IMR-90 (cell line): ENCODE data around the gene MYL6. TPM values are rescaled to one million over a fixed set of nuclear protein-coding genes. Genes with fewer than 3 reads are reported as not detected.

ENCODE experiments used
- ATAC-seq: fragments of 200-7000 bp; cut with Tn5 transposase; 2 replicates; pipeline ENCODE4 v1.9.1; 2020; ENCODE audit warnings: low read depth, mild to moderate bottlenecking, moderate library complexity
- BruUV-seq: library from RNA; stranded (reverse); fragments of 400-500 nt; replicated peaks from 2 replicates; lab custom pipeline; 2021; lab: Mats Ljungman, UMichigan
- CTCF ChIA-PET: fragments of 300-600 bp; formaldehyde crosslinking; extraction: SDS; loops from one replicate; lab custom pipeline; 2021; ENCODE audit warnings: antibody characterized with exemption; lab: Yijun Ruan, JAX
- POLR2A ChIA-PET: fragments of 300-600 bp; sonication (Branson Sonifier 250); formaldehyde crosslinking; loops from one replicate; lab custom pipeline; 2022; ENCODE audit warnings: antibody characterized with exemption; ENCODE audit not compliant: unreplicated experiment; lab: Charles Lee
- DNase-seq: peaks from one replicate; pipeline ENCODE4 v3.0.0; 2013
- H2AFZ ChIP-seq: replicated peaks from 2 replicates; pipeline ENCODE3; 2013; ENCODE audit warnings: low read length, mild to moderate bottlenecking; ENCODE audit not compliant: poor library complexity
- H2AK5ac ChIP-seq: 2 replicates; pipeline ENCODE4 v1.6.1; 2013; ENCODE audit warnings: low read depth, low read length, inconsistent platforms
- H2AK9ac ChIP-seq: replicated peaks from 2 replicates; pipeline ENCODE3; 2013; ENCODE audit warnings: mild to moderate bottlenecking, low read depth, low read length, moderate library complexity; ENCODE audit not compliant: poor library complexity
- H2BK120ac ChIP-seq: 2 replicates; pipeline ENCODE4 v1.6.1; 2013; ENCODE audit warnings: low read depth, low read length, inconsistent platforms
- H2BK15ac ChIP-seq: 3 replicates; pipeline ENCODE4 v1.6.1; 2013; ENCODE audit warnings: low read depth, low read length, inconsistent platforms
- H2BK20ac ChIP-seq: 2 replicates; pipeline ENCODE4 v1.6.1; 2013; ENCODE audit warnings: low read depth, mild to moderate bottlenecking, inconsistent platforms, low read length, moderate library complexity
- H2BK5ac ChIP-seq: 2 replicates; pipeline ENCODE4 v1.6.1; 2013; ENCODE audit warnings: mild to moderate bottlenecking, low read depth, low read length, inconsistent platforms; ENCODE audit not compliant: poor library complexity, severe bottlenecking
- H3K14ac ChIP-seq: replicated peaks from 2 replicates; pipeline ENCODE4 v1.6.1; 2013; ENCODE audit warnings: low read depth, low read length, inconsistent platforms
- H3K18ac ChIP-seq: 2 replicates; pipeline ENCODE4 v1.6.1; 2013; ENCODE audit warnings: low read depth, low read length, control low read depth
- H3K23ac ChIP-seq: 2 replicates; pipeline ENCODE4 v1.6.1; 2013; ENCODE audit warnings: low read depth, low read length, inconsistent platforms
- H3K27ac ChIP-seq: 2 replicates; pipeline ENCODE4 v1.5.1; 2013; ENCODE audit warnings: mild to moderate bottlenecking, control low read depth, low read length; ENCODE audit not compliant: insufficient read depth
- H3K27me3 ChIP-seq: 2 replicates; pipeline ENCODE4 v1.6.1; 2013; ENCODE audit warnings: low read length; ENCODE audit not compliant: control insufficient read depth, insufficient read depth
- H3K36me3 ChIP-seq: 2 replicates; pipeline ENCODE4 v1.6.1; 2013; ENCODE audit warnings: low read length, mixed read lengths; ENCODE audit not compliant: control insufficient read depth, insufficient read depth
- H3K4ac ChIP-seq: 2 replicates; pipeline ENCODE4 v1.6.1; 2013; ENCODE audit warnings: low read depth, low read length, inconsistent platforms
- H3K4me1 ChIP-seq: 2 replicates; pipeline ENCODE4 v1.6.1; 2013; ENCODE audit warnings: low read length, mixed read lengths; ENCODE audit not compliant: control insufficient read depth, insufficient read depth
- H3K4me2 ChIP-seq: 2 replicates; pipeline ENCODE4 v1.6.1; 2013; ENCODE audit warnings: low read depth, mild to moderate bottlenecking, control low read depth, low read length, moderate library complexity
- H3K4me3 ChIP-seq: 2 replicates; pipeline ENCODE4 v1.5.1; 2013; ENCODE audit warnings: low read depth, mild to moderate bottlenecking, control low read depth, low read length, moderate library complexity; ENCODE audit not compliant: insufficient read depth
- H3K56ac ChIP-seq: 2 replicates; pipeline ENCODE4 v1.6.1; 2013; ENCODE audit warnings: low read length, inconsistent platforms; ENCODE audit not compliant: insufficient read depth; ENCODE audit errors: extremely low read depth
- H3K79me1 ChIP-seq, 2 experiments: 2 replicates each; pipeline ENCODE4 v1.6.1; 2013; ENCODE audit warnings: low read length in 2 of 2, inconsistent platforms in 1 of 2, low read depth in 1 of 2
- H3K9ac ChIP-seq: 2 replicates; pipeline ENCODE4 v1.6.1; 2013; ENCODE audit warnings: low read depth, low read length, control low read depth
- H3K9me1 ChIP-seq: 2 replicates; pipeline ENCODE4 v1.6.1; 2013; ENCODE audit warnings: low read length, inconsistent platforms; ENCODE audit not compliant: insufficient read depth
- H3K9me3 ChIP-seq: 2 replicates; pipeline ENCODE4 v1.6.1; 2013; ENCODE audit warnings: low read length; ENCODE audit not compliant: control insufficient read depth, insufficient read depth
- H4K20me1 ChIP-seq: 2 replicates; pipeline ENCODE4 v1.6.1; 2013; ENCODE audit warnings: low read length, inconsistent platforms; ENCODE audit not compliant: insufficient read depth
- H4K5ac ChIP-seq: 2 replicates; pipeline ENCODE4 v1.6.1; 2013; ENCODE audit warnings: mild to moderate bottlenecking, low read depth, low read length, control low read depth
- H4K8ac ChIP-seq, 2 experiments: 2 replicates each; pipeline ENCODE4 v1.6.1; 2013; ENCODE audit warnings: low read depth in 2 of 2, low read length in 2 of 2, control low read depth in 1 of 2, inconsistent platforms in 1 of 2
- H4K91ac ChIP-seq: 2 replicates; pipeline ENCODE4 v1.6.1; 2013; ENCODE audit warnings: low read depth, low read length, inconsistent platforms; ENCODE audit not compliant: insufficient read depth
- BHLHE40 ChIP-seq: fragments of 150-350 bp; IDR thresholded peaks from 2 replicates; pipeline ENCODE4 v1.6.1; 2016; ENCODE audit warnings: mild to moderate bottlenecking, low read depth, low read length
- CEBPB ChIP-seq: IDR thresholded peaks from 2 replicates; pipeline ENCODE4 v1.6.1; 2012; ENCODE audit warnings: low read depth, low read length, improper control_type of control experiment
- CHD1 ChIP-seq: IDR thresholded peaks from 2 replicates; pipeline ENCODE4 v1.6.1; 2012; ENCODE audit warnings: low read depth, low read length, improper control_type of control experiment
- FOS ChIP-seq: fragments of 150-350 bp; IDR thresholded peaks from 2 replicates; pipeline ENCODE4 v1.6.1; 2016; ENCODE audit warnings: low read depth, low read length
- MAFK ChIP-seq: IDR thresholded peaks from 2 replicates; pipeline ENCODE4 v1.6.1; 2012; ENCODE audit warnings: low read depth, low read length, improper control_type of control experiment
- MAZ ChIP-seq: IDR thresholded peaks from 2 replicates; pipeline ENCODE4 v1.6.1; 2012; ENCODE audit warnings: low read depth, mild to moderate bottlenecking, low read length, improper control_type of control experiment, moderate library complexity, borderline replicate concordance
- MXI1 ChIP-seq: IDR thresholded peaks from 2 replicates; pipeline ENCODE4 v1.6.1; 2012; ENCODE audit warnings: low read depth, mild to moderate bottlenecking, low read length, moderate library complexity, borderline replicate concordance
- NFE2L2 ChIP-seq: fragments of 150-350 bp; IDR thresholded peaks from 2 replicates; pipeline ENCODE4 v1.6.1; 2016; ENCODE audit warnings: low read depth, mild to moderate bottlenecking, low read length
- RAD21 ChIP-seq: IDR thresholded peaks from 2 replicates; pipeline ENCODE4 v1.6.1; 2012; ENCODE audit warnings: low read length, improper control_type of control experiment
- RCOR1 ChIP-seq: IDR thresholded peaks from 2 replicates; pipeline ENCODE4 v1.6.1; 2012; ENCODE audit warnings: mild to moderate bottlenecking, low read length, improper control_type of control experiment; ENCODE audit not compliant: insufficient replicate concordance
- RFX5 ChIP-seq: IDR thresholded peaks from 2 replicates; pipeline ENCODE4 v1.8.0; 2012; ENCODE audit warnings: low read depth, mild to moderate bottlenecking, low read length, moderate library complexity
- SMC3 ChIP-seq: fragments of 150-350 bp; IDR thresholded peaks from 2 replicates; pipeline ENCODE4 v1.6.1; 2016; ENCODE audit warnings: low read depth, mild to moderate bottlenecking, antibody characterized with exemption, low read length, moderate library complexity
- WGBS, 2 experiments: methylation state at CpG; one replicate each; pipeline versions ENCODE4 v1.1.5 to v1.1.7; 2013; ENCODE audit warnings: missing lambda C conversion rate in 2 of 2; ENCODE audit not compliant: insufficient read length in 1 of 2; ENCODE audit errors: extremely low coverage in 2 of 2; 5-methylcytosine and 5-hydroxymethylcytosine counted together
- dilution Hi-C: fragments of 300-500 bp; cut with HindIII; formaldehyde crosslinking; loops from one replicate; pipeline ENCODE4 v1.14.3; 2018; ENCODE audit warnings: low sequenced_read_pairs; ENCODE audit not compliant: unreplicated experiment
- in situ Hi-C: fragments of 300-500 bp; cut with MboI; formaldehyde crosslinking; loops from 3 replicates; pipeline ENCODE4 v1.14.3; 2019; ENCODE audit warnings: low sequenced_read_pairs, inconsistent platforms, mixed read lengths
- intact Hi-C: fragments of 100-400 bp; cut with micrococcal nuclease; formaldehyde crosslinking; loops from 2 replicates; pipeline ENCODE4 v1.10.0; 2022
- polyA plus RNA-seq, 3 experiments: library from polyadenylated mRNA; depleted of rRNA; stranded (reverse); fragments of >200 nt; gene quantifications; 2 replicates each; pipeline ENCODE4 v1.2.3, GENCODE V29; 2012; ENCODE audit warnings: low replicate concordance in 1 of 3
- total RNA-seq: library from RNA; depleted of rRNA; stranded (reverse); fragments of >200 nt; gene quantifications from 2 replicates; pipeline ENCODE4 v1.2.3, GENCODE V29; 2012
- TF ChIP-seq, protein P1 (sequence below): conservative IDR thresholded peaks from 2 replicates; pipeline ENCODE4 v1.5.1; 2012; ENCODE audit warnings: mild to moderate bottlenecking, low read depth, low read length, improper control_type of control experiment
- TF ChIP-seq, protein P2 (sequence below): fragments of 150-350 bp; IDR thresholded peaks from 2 replicates; pipeline ENCODE4 v1.6.1; 2017; ENCODE audit warnings: mild to moderate bottlenecking, antibody characterized with exemption, low read length, low read depth

Gene MYL6
- total and polyA plus RNA-seq, 2 of the 4 experiments (the other 2 are of a cell fraction), result 4,816 to 6,979 TPM

DNA sequence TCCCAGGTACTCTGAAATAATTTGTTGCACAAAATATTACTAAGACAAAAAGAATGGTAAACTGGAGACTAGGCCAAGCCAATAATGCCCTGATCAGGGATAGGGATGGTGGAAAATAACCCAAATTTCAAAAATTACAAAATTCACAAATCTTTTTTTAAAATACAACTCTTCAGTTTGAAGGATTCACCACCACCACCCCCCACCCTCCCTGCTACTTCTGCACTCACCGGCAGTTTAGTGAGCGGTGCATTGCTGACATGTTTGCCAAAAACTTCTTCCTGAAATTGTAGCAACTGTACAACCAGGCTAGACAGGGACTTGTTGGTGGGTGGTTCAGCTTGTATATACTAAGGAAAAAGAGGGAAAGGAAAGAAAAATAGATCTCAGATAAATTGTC, 28.8 kb downstream of the MYL6 start:
- no CpG with 5 or more reads among the region's 2 CpGs for WGBS, 2 experiments

More for the DNA sequence above, 28.8 kb downstream of the MYL6 start:
- Histone ChIP-seq H2AK5ac (no peak overlapping the region), H3K14ac (no peak overlapping the region), H3K23ac (peak overlapping the region; percentile 34; the same call in 1 of the 2 replicates), H3K36me3 (peaks cover 22% of the 10 kb centered on the region), H2BK20ac (no peak overlapping the region), H2AK9ac (no peak overlapping the region), H4K91ac (no peak overlapping the region), H4K8ac (no peak overlapping the region), H3K9me1 (peaks cover 5% of the 10 kb centered on the region; the same call in 1 of the 2 replicates), H4K20me1 (peaks cover 14% of the 10 kb centered on the region; the same call in 1 of the 2 replicates), H3K27ac (no peak overlapping the region), H4K5ac (no peak overlapping the region), H3K9me3 (no peaks in the 10 kb centered on the region), H3K56ac (no peak overlapping the region), H3K79me1 (peaks cover 27 to 46% of the 10 kb centered on the region in 2 experiments), H3K4me1 (peaks cover 7% of the 10 kb centered on the region), H3K4me3 (no peak overlapping the region), H2BK15ac (no peak overlapping the region), H3K27me3 (no peaks in the 10 kb centered on the region), H3K4ac (no peak overlapping the region), H3K18ac (no peak overlapping the region), H2AFZ (no peak overlapping the region), H3K9ac (no peak overlapping the region), H3K4me2 (no peak overlapping the region; the same call in 1 of the 2 replicates), H2BK120ac (no peak overlapping the region), H2BK5ac (no peak overlapping the region)
- TF ChIP-seq RCOR1 (no peak), RAD21 (no peak), RFX5 (no peak), CHD1 (no peak), MAZ (no peak), SMC3 (no peak), BHLHE40 (no peak), MXI1 (no peak), MAFK (no peak), FOS (no peak), NFE2L2 (no peak), CEBPB (no peak)
- TF ChIP-seq, protein P1, sequence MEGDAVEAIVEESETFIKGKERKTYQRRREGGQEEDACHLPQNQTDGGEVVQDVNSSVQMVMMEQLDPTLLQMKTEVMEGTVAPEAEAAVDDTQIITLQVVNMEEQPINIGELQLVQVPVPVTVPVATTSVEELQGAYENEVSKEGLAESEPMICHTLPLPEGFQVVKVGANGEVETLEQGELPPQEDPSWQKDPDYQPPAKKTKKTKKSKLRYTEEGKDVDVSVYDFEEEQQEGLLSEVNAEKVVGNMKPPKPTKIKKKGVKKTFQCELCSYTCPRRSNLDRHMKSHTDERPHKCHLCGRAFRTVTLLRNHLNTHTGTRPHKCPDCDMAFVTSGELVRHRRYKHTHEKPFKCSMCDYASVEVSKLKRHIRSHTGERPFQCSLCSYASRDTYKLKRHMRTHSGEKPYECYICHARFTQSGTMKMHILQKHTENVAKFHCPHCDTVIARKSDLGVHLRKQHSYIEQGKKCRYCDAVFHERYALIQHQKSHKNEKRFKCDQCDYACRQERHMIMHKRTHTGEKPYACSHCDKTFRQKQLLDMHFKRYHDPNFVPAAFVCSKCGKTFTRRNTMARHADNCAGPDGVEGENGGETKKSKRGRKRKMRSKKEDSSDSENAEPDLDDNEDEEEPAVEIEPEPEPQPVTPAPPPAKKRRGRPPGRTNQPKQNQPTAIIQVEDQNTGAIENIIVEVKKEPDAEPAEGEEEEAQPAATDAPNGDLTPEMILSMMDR, result no peak
- TF ChIP-seq, protein P2, sequence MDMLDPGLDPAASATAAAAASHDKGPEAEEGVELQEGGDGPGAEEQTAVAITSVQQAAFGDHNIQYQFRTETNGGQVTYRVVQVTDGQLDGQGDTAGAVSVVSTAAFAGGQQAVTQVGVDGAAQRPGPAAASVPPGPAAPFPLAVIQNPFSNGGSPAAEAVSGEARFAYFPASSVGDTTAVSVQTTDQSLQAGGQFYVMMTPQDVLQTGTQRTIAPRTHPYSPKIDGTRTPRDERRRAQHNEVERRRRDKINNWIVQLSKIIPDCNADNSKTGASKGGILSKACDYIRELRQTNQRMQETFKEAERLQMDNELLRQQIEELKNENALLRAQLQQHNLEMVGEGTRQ, result no peak
- intact Hi-C loops (no loop called here), dilution Hi-C loops (no loop called here), in situ Hi-C loops (loop anchor here (5.0 kb wide), 1 partner anchor 60 kb away; the partner anchor contains the start of gene ESYT1)
- CTCF ChIA-PET, result no interaction called here
- POLR2A ChIA-PET, result no interaction called here
- no TSS peak for BruUV-seq
- DNase-seq, result no peak
- ATAC-seq, result no peak
